Stimulated activated CD4-positive, alpha-beta T cell treated with anti-CD3 and anti-CD28 coated beads, Interleukin-15, amount 100 ng/mL, for 24 hours (primary cell): Measurements from ENCODE around the gene C2orf76.
A peak's percentile ranks its signal among the peaks of the same experiment; 100 is the strongest.
"Not testable (repeated sequence)": the region's sequence is repeated elsewhere in the genome, so short reads cannot be mapped to it uniquely, and the experiment has no call there.

Source experiments
- DNase-seq: peaks from one replicate; pipeline ENCODE4 v3.0.0-alpha.2; 2020

The C2orf76 gene

DNA sequence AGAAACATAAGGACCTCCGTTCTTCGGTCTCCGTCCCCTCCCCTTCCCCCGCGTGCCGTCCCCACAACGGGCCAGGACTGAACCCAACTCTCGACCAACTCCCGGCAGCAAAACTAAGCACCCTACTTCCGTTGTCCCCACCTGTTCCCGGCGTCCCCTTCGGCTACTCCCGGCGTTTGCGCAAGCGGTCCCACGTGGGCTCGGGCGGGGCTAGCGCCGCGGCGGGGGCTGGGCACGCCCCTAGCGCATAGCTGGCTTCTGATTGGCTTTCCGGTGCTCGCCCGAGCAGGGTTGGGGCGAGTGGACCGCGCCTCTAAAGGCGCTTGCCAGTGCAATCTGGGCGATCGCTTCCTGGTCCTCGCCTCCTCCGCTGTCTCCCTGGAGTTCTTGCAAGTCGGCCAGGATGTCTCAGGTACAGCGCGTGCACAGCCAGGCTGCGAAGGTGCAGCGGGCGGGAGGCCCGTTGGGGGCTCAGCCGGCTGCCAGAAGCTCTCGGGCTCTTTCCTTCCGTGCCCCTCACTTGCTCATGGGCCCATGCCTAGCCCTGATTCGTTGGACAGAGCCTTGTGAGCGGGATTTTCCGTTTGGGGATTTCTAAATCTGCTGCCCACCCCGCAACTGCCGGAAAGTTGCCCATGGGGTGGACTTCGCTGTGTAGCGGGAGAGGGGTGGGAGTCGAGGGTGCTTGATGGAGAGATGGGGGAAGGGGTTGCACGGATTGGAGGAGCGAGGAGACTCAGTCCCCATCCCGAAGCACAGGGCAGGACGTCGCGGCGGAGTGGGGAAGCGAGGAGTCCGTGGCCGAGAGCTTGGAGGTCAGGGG lies at the start of gene C2orf76, which contains the start of gene DBI:
TSS of gene C2orf76 (minus strand) at position 186 of the 823 bp plus-strand sequence. CDS start 26,875 bp downstream, outside the sequence.
TSS of gene DBI (plus strand) at position 329 of the 823 bp plus-strand sequence. CDS start at position 404, 75 bp downstream.
- peak; percentile 94 for DNase-seq

- DNase-seq: no peak
Measured at GRCh38 chr2:119415630-119416029, 49.0 kb upstream of the C2orf76 start.

GRCh38 chr2:119414894-119415293 lies 48.3 kb upstream of the C2orf76 start:
- DNase-seq: no peak

- no peak for DNase-seq
Measured at GRCh38 chr2:119409506-119409905, 42.9 kb upstream of the C2orf76 start.

DNA sequence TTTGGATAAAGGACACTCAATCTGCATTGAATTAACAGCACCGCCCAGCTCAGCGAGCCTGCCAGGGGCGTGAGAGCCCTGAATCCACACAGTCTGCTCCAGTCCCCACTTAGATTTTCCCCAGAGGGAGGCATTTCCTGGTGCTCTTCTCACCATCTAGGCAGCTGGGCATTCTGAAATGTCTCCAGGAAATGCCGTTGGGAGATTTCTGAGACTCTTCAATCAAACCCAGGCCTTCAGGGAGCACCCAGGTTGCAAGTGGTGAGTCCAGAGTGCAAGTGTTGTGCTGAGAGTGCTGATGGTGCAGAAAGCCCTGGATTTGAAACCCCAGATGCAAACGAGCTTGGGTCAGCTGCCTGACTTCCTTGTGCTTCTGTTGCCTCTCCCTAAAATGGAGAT lies 41.6 kb upstream of the C2orf76 start:
- DNase-seq: no peak

DNA sequence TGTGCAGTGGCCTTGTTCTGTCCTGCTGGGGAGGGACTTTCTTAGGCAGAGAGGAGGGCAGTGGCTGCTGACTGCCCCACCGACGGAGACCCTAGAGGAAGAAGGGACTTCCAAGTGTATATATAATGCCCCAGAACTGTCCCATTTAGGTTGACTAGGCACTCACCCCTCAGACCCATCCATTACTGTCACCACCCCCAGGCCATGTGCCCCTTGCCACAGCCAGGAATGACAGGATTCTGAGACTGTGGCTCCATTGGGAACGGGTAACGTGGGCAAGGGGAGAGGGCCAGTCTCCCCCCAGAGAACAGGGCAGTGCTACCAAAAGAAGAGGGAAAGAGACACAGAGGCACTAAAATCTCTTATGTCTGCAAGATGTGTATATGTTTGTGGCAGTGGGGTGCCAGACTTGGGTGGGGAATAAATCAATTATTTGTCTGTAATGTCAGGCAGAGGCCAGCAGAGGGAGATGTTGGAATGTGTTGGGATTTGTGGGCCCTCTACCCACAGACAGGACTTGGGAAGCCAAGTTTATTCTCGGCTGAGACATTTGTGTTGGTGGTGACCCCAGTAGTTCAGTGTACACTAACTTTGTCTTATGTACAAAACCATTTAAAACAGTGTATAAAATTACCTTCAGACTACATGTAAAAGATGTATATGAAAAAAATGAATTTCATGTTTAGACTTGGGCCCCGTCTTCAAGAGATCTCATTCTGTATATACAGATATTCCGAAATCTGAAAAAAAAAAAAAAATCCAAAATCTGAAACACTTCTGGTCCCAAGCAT lies 41.0 kb upstream of the C2orf76 start:
- DNase-seq: peak; percentile 52

- no peak for DNase-seq
Measured at GRCh38 chr2:119405151-119405550, 38.5 kb upstream of the C2orf76 start.

DNA sequence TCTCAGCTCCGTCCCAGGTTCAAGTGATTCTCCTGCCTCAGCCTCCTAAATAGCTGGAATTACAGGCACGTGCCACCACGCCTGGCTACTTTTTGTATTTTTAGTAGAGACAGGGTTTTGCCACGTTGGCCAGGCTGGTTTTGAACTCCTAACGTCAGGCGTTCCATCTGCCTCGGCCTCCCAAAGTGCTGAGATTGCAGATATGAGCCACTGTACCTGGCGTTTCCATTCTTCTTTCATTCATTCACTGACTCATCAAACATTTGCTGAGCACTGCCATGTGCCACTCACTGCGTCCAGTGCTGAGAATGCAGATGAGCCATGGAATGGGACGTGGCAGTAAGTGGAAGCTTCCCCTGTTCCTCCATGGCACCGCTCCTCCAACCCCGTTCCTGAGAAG lies 37.0 kb upstream of the C2orf76 start:
- not testable (repeated sequence) for DNase-seq

GRCh38 chr2:119402645-119403560 lies 36.3 kb upstream of the C2orf76 start:
- no peak for DNase-seq

DNA sequence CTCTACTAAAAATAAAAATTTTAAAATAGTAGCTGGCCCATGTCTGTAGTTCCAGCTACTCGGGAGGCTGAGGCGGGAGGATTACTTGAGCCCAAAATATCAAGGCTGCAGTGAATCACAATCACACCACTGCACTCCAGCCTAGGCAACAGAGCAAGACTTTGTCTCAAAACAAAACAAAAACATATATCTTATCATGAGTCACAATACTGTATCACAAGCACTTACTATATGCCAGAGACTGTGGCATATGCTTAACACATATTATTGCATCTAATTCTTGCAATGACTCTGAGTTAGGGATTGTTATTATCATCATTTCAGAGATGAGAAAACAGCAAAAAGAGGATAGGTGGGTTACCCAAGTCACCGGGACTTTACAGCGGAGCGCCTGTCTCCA lies 35.5 kb upstream of the C2orf76 start:
- DNase-seq: no peak

DNA sequence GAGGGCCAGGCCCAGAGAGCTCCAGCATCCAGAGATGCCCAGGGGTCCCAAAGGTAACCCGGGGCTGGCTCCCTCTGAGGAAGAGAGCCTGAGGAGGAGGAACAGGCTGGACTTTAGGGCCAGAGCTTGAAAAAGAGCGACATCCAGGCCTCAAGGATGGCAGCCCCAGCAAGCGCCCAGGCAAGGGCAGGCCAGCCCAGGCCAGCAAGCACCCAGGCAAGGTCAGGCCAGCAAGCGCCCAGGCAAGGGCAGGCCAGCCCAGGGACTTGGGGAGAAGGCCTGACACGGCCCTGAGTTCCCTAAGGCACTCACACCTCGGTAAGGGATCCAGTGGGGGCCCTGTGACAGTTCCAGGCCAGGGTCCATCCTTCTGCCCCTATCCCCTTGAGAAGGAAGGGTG lies 30.6 kb upstream of the C2orf76 start:
- DNase-seq: no peak

DNA sequence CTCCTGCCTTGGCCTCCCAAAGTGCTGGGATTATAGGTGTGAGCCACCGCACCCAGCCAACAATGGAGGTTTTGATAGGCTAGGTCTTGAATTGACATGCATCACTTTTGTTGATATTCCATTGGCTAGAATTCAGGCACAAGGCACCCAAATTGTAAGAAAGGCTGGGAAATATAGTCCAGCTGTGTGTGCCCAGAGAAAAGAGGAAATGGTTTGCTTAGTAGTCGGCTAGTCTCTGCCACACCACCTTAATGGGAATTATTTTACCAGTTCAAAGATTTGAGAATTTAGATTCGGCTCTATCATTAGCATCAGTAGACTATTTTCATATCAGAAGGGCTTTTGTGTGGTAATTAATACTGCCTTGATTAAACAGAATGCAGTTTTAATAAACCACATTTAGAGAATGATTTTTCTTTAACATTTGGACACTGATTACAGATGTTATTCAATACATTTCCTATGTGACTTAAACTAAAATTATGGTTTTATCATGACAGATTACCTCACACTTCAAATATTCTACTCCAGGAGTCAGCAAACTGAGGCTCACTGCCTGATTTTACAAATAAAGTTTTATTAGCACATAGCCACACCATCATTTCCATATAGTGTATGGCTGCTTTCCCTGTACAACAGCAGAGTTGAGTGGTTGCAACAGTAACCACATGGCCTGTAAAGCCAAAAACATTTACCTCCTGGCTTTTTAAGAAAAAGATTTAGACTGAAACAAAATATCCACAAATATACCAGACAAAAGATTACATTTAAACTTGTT lies 27.5 kb upstream of the C2orf76 start:
- no peak for DNase-seq

- DNase-seq: no peak
Measured at GRCh38 chr2:119389615-119390306, 23.1 kb upstream of the C2orf76 start.

DNA sequence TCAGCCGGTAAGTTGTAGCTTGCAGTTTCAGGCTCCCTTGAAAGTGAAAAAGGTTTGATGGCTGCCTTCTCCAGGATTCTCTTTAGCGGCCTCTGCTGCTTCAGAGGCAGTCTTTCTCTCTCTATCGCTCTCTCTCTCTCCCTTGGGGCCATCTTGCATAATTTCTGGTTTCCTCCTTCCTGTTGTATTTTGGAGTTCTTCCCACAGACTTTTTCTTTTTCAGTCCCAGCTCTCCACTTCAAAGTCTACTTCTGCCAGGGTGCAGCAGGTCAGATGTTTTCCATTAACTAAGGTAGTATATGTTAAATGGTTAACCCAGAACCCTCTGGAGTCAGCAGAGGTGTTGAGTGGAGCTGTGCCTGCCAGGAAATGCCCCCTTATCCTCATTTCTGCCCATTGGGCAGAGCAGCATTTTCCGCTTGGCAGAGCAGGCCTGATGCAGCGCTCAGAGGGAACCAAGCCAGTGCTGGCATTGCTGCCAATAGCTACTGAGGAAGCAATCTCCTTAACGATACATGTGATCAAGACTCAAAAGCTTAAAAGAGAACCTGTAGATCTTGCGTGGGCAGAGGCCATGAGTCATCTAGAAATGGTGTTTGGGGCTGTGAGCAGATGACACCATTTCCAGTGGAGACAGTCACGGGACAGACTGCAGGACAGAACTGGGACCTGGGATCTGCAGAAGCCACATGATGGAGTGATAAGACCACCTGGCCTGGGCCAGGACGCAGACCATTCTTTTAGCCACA lies 20.9 kb upstream of the C2orf76 start:
- peak; percentile 50 for DNase-seq

GRCh38 chr2:119385466-119385865 lies 18.8 kb upstream of the C2orf76 start:
- DNase-seq: no peak

GRCh38 chr2:119384971-119385370 lies 18.3 kb upstream of the C2orf76 start:
- DNase-seq: no peak

GRCh38 chr2:119383410-119384140 lies 16.9 kb upstream of the C2orf76 start:
- no peak for DNase-seq

DNA sequence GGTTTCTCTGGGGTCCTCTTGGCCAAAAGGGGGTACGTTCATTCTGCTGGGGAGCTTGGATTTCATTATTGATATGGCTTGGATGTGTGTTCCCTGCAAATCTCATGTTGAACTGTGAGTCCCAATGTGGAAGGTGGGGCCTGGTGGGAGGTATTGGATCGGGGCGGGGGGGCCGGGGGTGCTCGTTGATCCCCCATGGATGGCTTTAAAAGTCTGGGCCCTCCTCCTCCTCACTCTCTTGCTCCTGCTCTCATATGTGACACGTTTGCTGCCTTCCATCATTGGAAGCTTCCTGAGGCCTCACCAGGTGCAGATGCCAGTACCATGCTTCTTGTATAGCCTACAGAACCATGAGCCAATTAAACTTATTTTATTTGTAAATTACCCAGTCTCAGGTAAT lies 11.9 kb upstream of the C2orf76 start:
- no peak for DNase-seq

DNA sequence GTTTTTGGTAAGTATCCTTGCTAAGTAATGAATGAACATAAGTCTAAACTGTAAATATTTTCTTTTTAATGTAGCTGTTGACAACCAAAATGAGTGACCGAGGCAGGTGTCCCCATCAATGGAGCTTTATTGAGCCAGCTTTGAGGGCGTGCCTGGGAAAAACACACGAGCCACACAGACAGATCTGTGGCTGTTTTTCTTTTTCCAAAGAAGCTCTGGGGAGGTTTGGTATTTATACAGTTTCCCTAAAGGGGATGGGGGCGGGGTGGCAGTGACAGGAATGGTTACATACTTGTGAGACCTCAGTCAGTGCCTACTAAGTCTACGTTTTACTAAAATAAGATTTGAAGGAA lies 11.3 kb upstream of the C2orf76 start:
- no peak for DNase-seq
